GM23248 (cell line): ENCODE data around the gene ACTN2.

Source experiments
- EZH2 ChIP-seq: fragments of 200-600 bp; sonication (generic); IDR thresholded peaks from 2 replicates; pipeline ENCODE4 v1.6.1; 2018; ENCODE audit warnings: antibody characterized with exemption, mild to moderate bottlenecking; ENCODE audit not compliant: insufficient read depth, poor library complexity, severe bottlenecking
- EZH2phosphoT487 ChIP-seq: fragments of 200-600 bp; sonication (generic); IDR thresholded peaks from 2 replicates; pipeline ENCODE4 v1.6.1; 2018; ENCODE audit warnings: antibody characterized with exemption, moderate library complexity, mild to moderate bottlenecking, low read depth; ENCODE audit not compliant: insufficient read depth

DNA sequence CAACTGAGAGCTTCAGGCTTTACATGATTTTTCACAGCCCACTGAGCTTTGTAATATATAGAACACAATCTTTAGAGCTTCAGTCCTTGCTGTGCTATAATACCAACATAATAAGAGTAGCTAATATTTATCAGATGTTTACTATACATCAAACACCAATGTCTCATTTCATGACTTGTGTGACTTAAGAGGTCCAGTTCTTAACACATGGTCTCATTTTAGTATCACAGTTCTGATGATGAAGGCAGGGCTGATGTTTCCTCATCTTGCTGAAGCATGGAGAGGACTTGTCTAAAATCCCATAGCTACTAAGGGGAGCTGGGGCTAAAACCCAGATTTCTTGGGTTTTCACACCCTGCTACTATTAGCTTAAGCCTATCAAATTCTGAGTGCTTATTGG, 114.3 kb downstream of the ACTN2 start:
- TF ChIP-seq EZH2 = no peak
- no peak for TF ChIP-seq EZH2phosphoT487
